ENCODE results near the gene KIFC3.
"Not testable (repeated sequence)": the region's sequence is repeated elsewhere in the genome, so short reads cannot be mapped to it uniquely, and the experiment has no call there.

Gene KIFC3

GRCh38 chr16:57739756-57740422 lies 62.4 kb downstream of the KIFC3 start:
- no peak for DNase-seq (ENCODE audit: low read depth in 2 of 2)

- no peak for DNase-seq (ENCODE audit: low read depth in 2 of 2)
These were observed 63.4 kb downstream of the KIFC3 start for GRCh38 chr16:57738844-57739243.

GRCh38 chr16:57736419-57737351 lies 65.6 kb downstream of the KIFC3 start:
- peak; percentile 41 to 44 for DNase-seq (ENCODE audit: low read depth in 2 of 2)

- DNase-seq (ENCODE audit: low read depth in 2 of 2), result no peak
These were observed 66.4 kb downstream of the KIFC3 start, which contains the start of gene KATNB1 for GRCh38 chr16:57735755-57736418. KATNB1 (plus strand) TSS chr16:57735770; CDS start chr16:57737244, 1,474 bp downstream.

- DNase-seq (ENCODE audit: low read depth in 2 of 2), result peak; percentile 100
These were observed 67.2 kb downstream of the KIFC3 start for GRCh38 chr16:57734925-57735754.

GRCh38 chr16:57734308-57734924 lies 67.9 kb downstream of the KIFC3 start:
- DNase-seq (ENCODE audit: low read depth in 2 of 2), result no peak

- DNase-seq (ENCODE audit: low read depth in 2 of 2), result no peak
These were observed 69.6 kb downstream of the KIFC3 start for GRCh38 chr16:57732714-57733113.

GRCh38 chr16:57732037-57732436 lies 70.3 kb downstream of the KIFC3 start:
- peak in 1 of 2 experiments; percentile 1 for DNase-seq (ENCODE audit: low read depth in 2 of 2)

GRCh38 chr16:57730771-57731730 lies 71.2 kb downstream of the KIFC3 start:
- no peak for DNase-seq (ENCODE audit: low read depth in 2 of 2)

GRCh38 chr16:57729852-57730251 lies 72.4 kb downstream of the KIFC3 start:
- DNase-seq (ENCODE audit: low read depth in 2 of 2), result not testable (repeated sequence)

GRCh38 chr16:57729182-57729484 lies 73.2 kb downstream of the KIFC3 start:
- DNase-seq (ENCODE audit: low read depth in 2 of 2), result no peak

GRCh38 chr16:57728336-57729181 lies 73.7 kb downstream of the KIFC3 start:
- DNase-seq (ENCODE audit: low read depth in 2 of 2), result no peak

GRCh38 chr16:57727610-57728009 lies 74.7 kb downstream of the KIFC3 start:
- no peak for DNase-seq (ENCODE audit: low read depth in 2 of 2)

- no peak for DNase-seq (ENCODE audit: low read depth in 2 of 2)
These were observed 75.8 kb downstream of the KIFC3 start for GRCh38 chr16:57726433-57726947.

- no peak for DNase-seq (ENCODE audit: low read depth in 2 of 2)
These were observed 76.3 kb downstream of the KIFC3 start for GRCh38 chr16:57725976-57726375.

- DNase-seq (ENCODE audit: low read depth in 2 of 2), result no peak
These were observed 76.7 kb downstream of the KIFC3 start for GRCh38 chr16:57725554-57725953.

- no peak for DNase-seq (ENCODE audit: low read depth in 2 of 2)
These were observed 77.1 kb downstream of the KIFC3 start for GRCh38 chr16:57725151-57725550.

GRCh38 chr16:57724531-57724930 lies 77.8 kb downstream of the KIFC3 start:
- no peak for DNase-seq (ENCODE audit: low read depth in 2 of 2)

GRCh38 chr16:57723170-57723569 lies 79.1 kb downstream of the KIFC3 start:
- DNase-seq (ENCODE audit: low read depth in 2 of 2), result no peak

Data from fibroblast of skin of left quadriceps (primary cell).